Measurements from ENCODE around the gene CCM2L.

DNA sequence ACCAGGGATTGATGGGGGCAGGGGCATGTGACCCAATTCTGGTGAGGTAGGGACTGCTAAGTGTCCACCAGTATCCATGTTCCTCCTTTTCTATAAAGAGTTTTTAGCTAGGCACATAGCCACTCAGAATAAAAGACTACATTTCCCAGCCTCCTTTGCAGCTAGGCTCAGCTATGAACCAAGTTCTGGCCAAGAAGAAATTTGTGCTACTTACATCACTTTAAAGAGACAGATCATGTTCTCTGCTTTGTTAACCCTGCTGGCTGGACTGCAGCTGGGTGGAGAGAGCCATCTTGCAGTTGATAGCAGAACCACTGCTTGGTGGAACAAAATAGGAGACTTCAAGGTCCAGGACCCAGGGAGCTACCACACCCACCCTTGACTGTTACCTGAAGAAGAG, 5.3 kb upstream of the CCM2L start:
- TF ChIP-seq EGR1 (IDR thresholded peaks at IDR 0.05; ENCODE audit: borderline replicate concordance in 1 of 2, low read depth in 2 of 2, low read length in 2 of 2) (no peak), TCF12 (IDR thresholded peaks at IDR 0.05; ENCODE audit: low read depth, low read length) (no peak), CREB1 (IDR thresholded peaks at IDR 0.05; ENCODE audit: low read depth) (no peak), TAF1 (IDR thresholded peaks at IDR 0.05; ENCODE audit: borderline replicate concordance, low read depth, low read length) (no peak), BHLHE40 (IDR thresholded peaks at IDR 0.05; ENCODE audit: borderline replicate concordance in 1 of 2, low read depth in 2 of 2, low read length in 1 of 2) (no peak), TBL1XR1 (IDR thresholded peaks at IDR 0.05; ENCODE audit: low read depth, low read length) (no peak)
- TF ChIP-seq, protein P1, sequence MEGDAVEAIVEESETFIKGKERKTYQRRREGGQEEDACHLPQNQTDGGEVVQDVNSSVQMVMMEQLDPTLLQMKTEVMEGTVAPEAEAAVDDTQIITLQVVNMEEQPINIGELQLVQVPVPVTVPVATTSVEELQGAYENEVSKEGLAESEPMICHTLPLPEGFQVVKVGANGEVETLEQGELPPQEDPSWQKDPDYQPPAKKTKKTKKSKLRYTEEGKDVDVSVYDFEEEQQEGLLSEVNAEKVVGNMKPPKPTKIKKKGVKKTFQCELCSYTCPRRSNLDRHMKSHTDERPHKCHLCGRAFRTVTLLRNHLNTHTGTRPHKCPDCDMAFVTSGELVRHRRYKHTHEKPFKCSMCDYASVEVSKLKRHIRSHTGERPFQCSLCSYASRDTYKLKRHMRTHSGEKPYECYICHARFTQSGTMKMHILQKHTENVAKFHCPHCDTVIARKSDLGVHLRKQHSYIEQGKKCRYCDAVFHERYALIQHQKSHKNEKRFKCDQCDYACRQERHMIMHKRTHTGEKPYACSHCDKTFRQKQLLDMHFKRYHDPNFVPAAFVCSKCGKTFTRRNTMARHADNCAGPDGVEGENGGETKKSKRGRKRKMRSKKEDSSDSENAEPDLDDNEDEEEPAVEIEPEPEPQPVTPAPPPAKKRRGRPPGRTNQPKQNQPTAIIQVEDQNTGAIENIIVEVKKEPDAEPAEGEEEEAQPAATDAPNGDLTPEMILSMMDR (IDR thresholded peaks at IDR 0.05 in 2 of 3, conservative IDR thresholded peaks at IDR 0.05 in 1 of 3; ENCODE audit: control insufficient read depth in 2 of 3, extremely low read depth in 1 of 3, insufficient read depth in 1 of 3, low read depth in 3 of 3, low read length in 3 of 3), result no peak
- TF ChIP-seq, protein P2, sequence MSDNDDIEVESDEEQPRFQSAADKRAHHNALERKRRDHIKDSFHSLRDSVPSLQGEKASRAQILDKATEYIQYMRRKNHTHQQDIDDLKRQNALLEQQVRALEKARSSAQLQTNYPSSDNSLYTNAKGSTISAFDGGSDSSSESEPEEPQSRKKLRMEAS (IDR thresholded peaks at IDR 0.05; ENCODE audit: low read depth, low read length), result no peak
